SIG-M5 treated with dmso at 0.1 percent for 504 hours (cell line): ENCODE measurements around the gene NFIB.

Experiments
- DNase-seq: peaks from one replicate; lab custom pipeline; 2025; ENCODE audit not compliant: unreplicated experiment; lab: John Stamatoyannopoulos, UW

The NFIB gene

GRCh38 chr9:14218253-14218652, 95.7 kb downstream of the NFIB start:
- no peak for DNase-seq

DNA sequence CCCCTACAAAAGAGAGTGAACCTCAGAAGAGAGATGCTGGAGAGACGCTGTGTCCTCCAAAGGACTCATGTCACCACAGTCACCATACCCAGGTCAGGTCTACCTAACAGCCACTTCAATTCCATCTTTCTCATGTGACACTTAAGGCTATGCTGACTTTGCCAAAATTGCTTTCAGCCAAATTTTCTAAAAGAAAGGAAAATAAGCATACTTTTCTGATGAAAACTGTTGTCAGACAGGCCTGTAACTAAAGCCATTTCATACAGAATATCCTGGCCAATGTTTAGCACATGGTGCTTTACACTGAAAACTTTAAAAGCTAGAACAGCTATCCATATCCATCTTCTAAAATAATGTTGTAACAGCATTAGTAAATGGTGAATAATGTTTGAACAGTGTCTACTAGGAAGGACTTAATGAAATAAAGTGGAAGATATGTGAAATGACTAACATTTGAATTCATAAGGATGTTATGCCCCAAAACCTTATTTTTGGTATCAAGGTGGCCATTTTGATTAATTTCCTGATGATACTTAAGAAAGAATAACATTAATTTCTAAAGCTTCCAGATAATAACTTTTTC, 97.2 kb downstream of the NFIB start:
- no peak for DNase-seq

DNA sequence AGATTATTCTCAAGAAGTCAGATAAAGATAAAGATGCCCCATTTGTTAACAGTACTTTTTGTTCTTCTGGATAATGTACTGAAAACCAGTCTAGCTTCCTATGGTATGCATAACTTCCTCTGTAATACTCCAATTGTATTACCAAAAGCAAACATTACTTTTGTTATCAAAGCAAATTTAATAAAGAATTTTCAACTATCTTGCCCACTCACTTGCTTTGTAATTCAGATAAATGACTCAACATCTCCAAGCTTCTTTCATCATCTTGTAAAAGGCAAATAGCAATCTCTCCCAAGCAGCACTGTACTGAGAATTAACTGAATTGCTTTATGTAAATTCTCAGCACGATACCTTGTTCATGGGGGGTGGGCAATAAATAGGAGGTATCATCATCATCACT, 98.3 kb downstream of the NFIB start:
- DNase-seq, result no peak

- no peak for DNase-seq
Observed at GRCh38 chr9:14214693-14215092, 99.2 kb downstream of the NFIB start.

GRCh38 chr9:14214065-14214684, 99.8 kb downstream of the NFIB start:
- DNase-seq, result no peak

- DNase-seq, result no peak
Observed at GRCh38 chr9:14213504-14213903, 100.4 kb downstream of the NFIB start.

- no peak for DNase-seq
Observed at GRCh38 chr9:14212697-14213420, 101.1 kb downstream of the NFIB start.

GRCh38 chr9:14212077-14212476, 101.9 kb downstream of the NFIB start:
- DNase-seq, result no peak

DNA sequence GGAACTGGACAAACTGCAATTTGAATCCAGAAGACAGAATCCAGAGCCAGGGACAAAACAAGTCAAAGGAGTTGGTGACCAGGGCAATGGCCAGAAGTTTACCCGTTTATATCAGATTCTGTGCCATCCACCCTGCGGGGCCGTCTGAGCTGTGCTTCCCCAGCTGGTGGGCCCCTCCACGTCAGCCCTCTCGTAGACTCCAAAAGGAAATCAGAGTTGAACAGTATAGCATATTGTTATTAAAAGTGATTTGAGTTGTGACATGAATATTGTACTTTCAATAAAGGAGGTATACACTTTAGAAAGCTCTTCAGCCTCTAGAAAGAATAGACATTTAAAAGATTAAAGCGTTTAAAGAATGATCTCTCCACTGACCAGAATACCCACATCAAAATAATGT, 102.4 kb downstream of the NFIB start:
- DNase-seq, result no peak

- DNase-seq, result no peak
Observed at GRCh38 chr9:14210428-14210827, 103.5 kb downstream of the NFIB start.

GRCh38 chr9:14209399-14210345, 104.3 kb downstream of the NFIB start:
- no peak for DNase-seq

DNA sequence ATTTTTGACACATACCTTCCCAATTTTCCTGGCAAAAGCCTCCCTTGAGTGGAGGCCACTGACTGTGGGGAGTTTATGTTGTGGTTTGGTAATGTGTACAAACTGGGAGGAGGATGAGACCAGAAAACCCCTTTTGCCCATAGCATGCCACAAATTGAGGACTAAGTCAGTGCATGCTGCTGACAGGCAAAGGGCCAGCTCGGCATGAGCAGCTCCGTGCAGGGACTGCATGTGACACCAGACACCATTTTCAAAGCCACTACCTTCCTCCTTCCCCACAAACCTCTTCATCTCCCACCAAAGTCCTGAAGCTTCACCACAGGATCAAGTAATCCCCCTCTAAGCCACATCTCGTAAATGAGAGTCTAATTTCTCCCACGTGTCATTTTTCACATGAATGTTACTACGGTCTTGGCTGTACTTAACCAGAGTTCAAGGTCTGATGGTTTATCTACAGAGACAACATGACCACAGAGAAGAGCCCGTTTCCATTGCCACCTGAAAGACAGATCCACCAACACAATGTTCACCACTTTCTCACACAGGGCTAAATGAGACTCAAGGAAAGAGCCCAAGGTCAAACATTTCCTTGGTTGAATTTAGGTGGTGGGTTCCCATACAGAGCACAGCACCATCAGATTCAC, 106.5 kb downstream of the NFIB start:
- DNase-seq, result no peak

- no peak for DNase-seq
Observed at GRCh38 chr9:14205463-14205862, 108.5 kb downstream of the NFIB start.

GRCh38 chr9:14203356-14204056, 110.4 kb downstream of the NFIB start:
- DNase-seq, result no peak

DNA sequence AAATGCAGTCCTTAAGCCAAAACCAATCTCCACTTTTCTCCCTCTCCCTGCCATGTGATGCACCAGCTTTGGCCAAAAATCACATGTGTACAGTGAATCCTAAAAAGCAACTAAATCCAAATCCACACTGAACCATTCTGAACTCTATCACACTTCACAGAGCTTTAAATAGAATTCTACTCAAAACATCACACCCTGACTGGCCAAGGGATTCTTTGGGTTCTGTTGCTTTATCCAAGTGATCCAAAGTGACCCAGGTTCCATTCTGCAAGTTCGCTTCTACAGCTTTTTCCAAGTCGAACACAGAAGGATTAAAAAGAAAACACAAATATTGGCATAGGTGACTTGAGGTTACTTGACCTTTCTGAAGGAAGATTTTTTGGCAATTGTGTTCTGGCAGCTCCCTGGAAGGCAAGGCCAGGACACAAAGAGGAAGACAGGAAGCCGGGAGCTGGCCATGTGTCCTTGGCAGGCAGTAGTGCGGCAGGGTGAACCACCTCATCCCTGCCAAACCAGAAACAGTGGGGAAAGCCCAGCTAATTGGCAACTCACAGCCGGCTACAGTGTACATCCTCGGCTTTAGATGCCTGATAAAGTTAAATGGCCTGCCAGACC, 115.0 kb downstream of the NFIB start:
- no peak for DNase-seq

GRCh38 chr9:14198047-14198840, 115.7 kb downstream of the NFIB start:
- no peak for DNase-seq

GRCh38 chr9:14197325-14197858, 116.5 kb downstream of the NFIB start:
- DNase-seq, result no peak

GRCh38 chr9:14193328-14193990, 120.5 kb downstream of the NFIB start:
- DNase-seq, result no peak
